ENCODE results near the gene SLC6A1. TPM values are rescaled to one million over a fixed set of nuclear protein-coding genes. Genes with fewer than 3 reads are reported as not detected.

Gene SLC6A1
- total and polyA plus RNA-seq, 2 of the 4 experiments (the other 2 are of a cell fraction) = 0.02 TPM; not detected in 1

DNA sequence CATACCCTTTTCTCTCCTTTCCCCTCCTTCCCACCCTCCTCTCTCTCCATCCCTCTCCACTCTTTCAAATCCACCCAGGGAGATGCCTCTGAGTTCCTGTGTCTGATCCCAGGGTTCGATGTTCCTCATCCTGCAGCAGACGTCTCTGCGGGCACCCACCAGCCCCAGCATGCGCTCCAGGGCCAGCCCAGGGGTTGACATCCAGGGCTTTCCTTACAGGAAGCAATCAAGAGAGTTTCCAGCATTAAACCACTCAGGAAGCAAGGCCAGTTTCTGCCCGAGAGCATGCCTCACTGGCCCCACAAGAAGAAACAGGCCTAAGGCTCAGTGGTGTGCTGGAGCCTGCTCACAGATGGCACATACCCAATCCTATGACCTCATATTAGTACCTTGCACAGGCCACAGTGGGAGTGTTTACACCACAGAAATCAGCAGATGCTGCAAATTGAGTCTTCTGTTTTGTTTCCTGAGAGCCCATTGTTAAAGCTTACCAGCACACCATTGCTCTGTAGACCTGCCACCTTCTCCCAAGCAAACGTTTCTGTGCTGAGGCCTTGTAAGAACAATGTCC lies 13.2 kb downstream of the SLC6A1 start:
- H2AFZ ChIP-seq (replicated peaks; ENCODE audit: low read length, poor library complexity) = no peak overlapping the region
- H2AK9ac ChIP-seq (replicated peaks; ENCODE audit: low read depth, low read length, poor library complexity) = no peak overlapping the region
- H2BK20ac ChIP-seq (ENCODE audit: low read depth, low read length) = no peak overlapping the region
- H4K91ac ChIP-seq (ENCODE audit: insufficient read depth, low read depth, low read length) = no peak overlapping the region
- H4K8ac ChIP-seq (ENCODE audit: low read depth in 2 of 2, low read length in 2 of 2) = no peak overlapping the region
- no peak overlapping the region for H4K5ac ChIP-seq (ENCODE audit: low read depth, low read length)
- POLR2A ChIA-PET (ENCODE audit: unreplicated experiment) = no interaction called here
- intact Hi-C loops (cut with micrococcal nuclease) = no loop called here
- H3K9ac ChIP-seq (ENCODE audit: low read depth, low read length) = no peak overlapping the region
- no peaks in the 10 kb centered on the region for H3K4me1 ChIP-seq (ENCODE audit: control insufficient read depth, insufficient read depth, low read length)
- no peak overlapping the region for H2BK5ac ChIP-seq (ENCODE audit: low read depth, low read length, poor library complexity, severe bottlenecking)
- DNase-seq (peak; percentile 6), ATAC-seq (ENCODE audit: low read depth) (no peak)
- H3K23ac ChIP-seq (ENCODE audit: low read depth, low read length) = no peak overlapping the region
- H3K27me3 ChIP-seq (ENCODE audit: control insufficient read depth, insufficient read depth, low read length) = peaks cover 38% of the 10 kb centered on the region
- no peak overlapping the region for H3K14ac ChIP-seq (replicated peaks; ENCODE audit: low read depth, low read length)
- no peak overlapping the region for H3K4me2 ChIP-seq (ENCODE audit: low read depth, low read length)
- no peak overlapping the region for H2BK15ac ChIP-seq (ENCODE audit: low read depth, low read length)
- H4K20me1 ChIP-seq (ENCODE audit: insufficient read depth, low read length) = no peaks in the 10 kb centered on the region
- CTCF ChIA-PET = no interaction called here
- no peak overlapping the region for H3K27ac ChIP-seq (ENCODE audit: insufficient read depth, low read length)
- H3K56ac ChIP-seq (ENCODE audit: extremely low read depth, insufficient read depth, low read length) = no peak overlapping the region
- no peak overlapping the region for H3K18ac ChIP-seq (ENCODE audit: low read depth, low read length)
- dilution Hi-C loops (cut with HindIII; ENCODE audit: low sequenced_read_pairs, unreplicated experiment) = no loop called here
- H3K79me1 ChIP-seq (ENCODE audit: low read depth in 1 of 2, low read length in 2 of 2) = no peaks in the 10 kb centered on the region
- in situ Hi-C loops (cut with MboI; ENCODE audit: low sequenced_read_pairs) = no loop called here
- BruUV-seq (replicated peaks) = no TSS peak
- no peak overlapping the region for H3K4me3 ChIP-seq (ENCODE audit: insufficient read depth, low read depth, low read length)
- 80% methylated on average over 1 of the region's 6 CpGs; no CpG with 5 or more reads in 1 of the 2 experiments for WGBS, 2 experiments (ENCODE audit: extremely low coverage in 2 of 2, insufficient read length in 1 of 2)
- H3K36me3 ChIP-seq (ENCODE audit: control insufficient read depth, insufficient read depth, low read length) = no peaks in the 10 kb centered on the region
- no peak overlapping the region for H2BK120ac ChIP-seq (ENCODE audit: low read depth, low read length)
- no peak overlapping the region for H2AK5ac ChIP-seq (ENCODE audit: low read depth, low read length)
- H3K9me1 ChIP-seq (ENCODE audit: insufficient read depth, low read length) = no peaks in the 10 kb centered on the region
- no peak overlapping the region for H3K4ac ChIP-seq (ENCODE audit: low read depth, low read length)
- H3K9me3 ChIP-seq (ENCODE audit: control insufficient read depth, insufficient read depth, low read length) = no peaks in the 10 kb centered on the region
- TF ChIP-seq, protein P1, sequence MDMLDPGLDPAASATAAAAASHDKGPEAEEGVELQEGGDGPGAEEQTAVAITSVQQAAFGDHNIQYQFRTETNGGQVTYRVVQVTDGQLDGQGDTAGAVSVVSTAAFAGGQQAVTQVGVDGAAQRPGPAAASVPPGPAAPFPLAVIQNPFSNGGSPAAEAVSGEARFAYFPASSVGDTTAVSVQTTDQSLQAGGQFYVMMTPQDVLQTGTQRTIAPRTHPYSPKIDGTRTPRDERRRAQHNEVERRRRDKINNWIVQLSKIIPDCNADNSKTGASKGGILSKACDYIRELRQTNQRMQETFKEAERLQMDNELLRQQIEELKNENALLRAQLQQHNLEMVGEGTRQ (IDR thresholded peaks at IDR 0.05; ENCODE audit: low read depth, low read length) = no peak
- TF ChIP-seq RAD21 (IDR thresholded peaks at IDR 0.05; ENCODE audit: low read length) (no peak), MAFK (IDR thresholded peaks at IDR 0.05; ENCODE audit: low read depth, low read length) (no peak), RFX5 (IDR thresholded peaks at IDR 0.05; ENCODE audit: low read depth, low read length) (no peak), BHLHE40 (IDR thresholded peaks at IDR 0.05; ENCODE audit: low read depth, low read length) (no peak), NFE2L2 (IDR thresholded peaks at IDR 0.05; ENCODE audit: low read depth, low read length) (no peak), CEBPB (IDR thresholded peaks at IDR 0.05; ENCODE audit: low read depth, low read length) (no peak), MXI1 (IDR thresholded peaks at IDR 0.05; ENCODE audit: borderline replicate concordance, low read depth, low read length) (no peak), MAZ (IDR thresholded peaks at IDR 0.05; ENCODE audit: borderline replicate concordance, low read depth, low read length) (no peak), POLR2A (IDR thresholded peaks at IDR 0.05; ENCODE audit: low read depth, low read length) (no peak), RCOR1 (IDR thresholded peaks at IDR 0.05; ENCODE audit: insufficient replicate concordance, low read length) (no peak), FOS (IDR thresholded peaks at IDR 0.05; ENCODE audit: low read depth, low read length) (no peak), SMC3 (IDR thresholded peaks at IDR 0.05; ENCODE audit: low read depth, low read length) (no peak), CHD1 (IDR thresholded peaks at IDR 0.05; ENCODE audit: low read depth, low read length) (no peak)
- TF ChIP-seq, protein P2, sequence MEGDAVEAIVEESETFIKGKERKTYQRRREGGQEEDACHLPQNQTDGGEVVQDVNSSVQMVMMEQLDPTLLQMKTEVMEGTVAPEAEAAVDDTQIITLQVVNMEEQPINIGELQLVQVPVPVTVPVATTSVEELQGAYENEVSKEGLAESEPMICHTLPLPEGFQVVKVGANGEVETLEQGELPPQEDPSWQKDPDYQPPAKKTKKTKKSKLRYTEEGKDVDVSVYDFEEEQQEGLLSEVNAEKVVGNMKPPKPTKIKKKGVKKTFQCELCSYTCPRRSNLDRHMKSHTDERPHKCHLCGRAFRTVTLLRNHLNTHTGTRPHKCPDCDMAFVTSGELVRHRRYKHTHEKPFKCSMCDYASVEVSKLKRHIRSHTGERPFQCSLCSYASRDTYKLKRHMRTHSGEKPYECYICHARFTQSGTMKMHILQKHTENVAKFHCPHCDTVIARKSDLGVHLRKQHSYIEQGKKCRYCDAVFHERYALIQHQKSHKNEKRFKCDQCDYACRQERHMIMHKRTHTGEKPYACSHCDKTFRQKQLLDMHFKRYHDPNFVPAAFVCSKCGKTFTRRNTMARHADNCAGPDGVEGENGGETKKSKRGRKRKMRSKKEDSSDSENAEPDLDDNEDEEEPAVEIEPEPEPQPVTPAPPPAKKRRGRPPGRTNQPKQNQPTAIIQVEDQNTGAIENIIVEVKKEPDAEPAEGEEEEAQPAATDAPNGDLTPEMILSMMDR (conservative IDR thresholded peaks at IDR 0.05; ENCODE audit: low read depth, low read length) = no peak
- TF ChIP-seq, protein P3, sequence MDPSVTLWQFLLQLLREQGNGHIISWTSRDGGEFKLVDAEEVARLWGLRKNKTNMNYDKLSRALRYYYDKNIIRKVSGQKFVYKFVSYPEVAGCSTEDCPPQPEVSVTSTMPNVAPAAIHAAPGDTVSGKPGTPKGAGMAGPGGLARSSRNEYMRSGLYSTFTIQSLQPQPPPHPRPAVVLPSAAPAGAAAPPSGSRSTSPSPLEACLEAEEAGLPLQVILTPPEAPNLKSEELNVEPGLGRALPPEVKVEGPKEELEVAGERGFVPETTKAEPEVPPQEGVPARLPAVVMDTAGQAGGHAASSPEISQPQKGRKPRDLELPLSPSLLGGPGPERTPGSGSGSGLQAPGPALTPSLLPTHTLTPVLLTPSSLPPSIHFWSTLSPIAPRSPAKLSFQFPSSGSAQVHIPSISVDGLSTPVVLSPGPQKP (IDR thresholded peaks at IDR 0.05; ENCODE audit: borderline replicate concordance, low read depth, low read length) = no peak

Data from IMR-90 (cell line).